NT2/D1 (cell line): ENCODE results near the gene LPAR5.

Experiments used
- SUZ12 ChIP-seq: IDR thresholded peaks from 2 replicates; pipeline ENCODE4 v1.6.1; 2011; ENCODE audit not compliant: insufficient read length, insufficient read depth; ENCODE audit errors: extremely low read depth
- YY1 ChIP-seq: IDR thresholded peaks from 2 replicates; pipeline ENCODE4 v1.6.1; 2011; ENCODE audit not compliant: insufficient read length, insufficient read depth
- ZNF274 ChIP-seq: IDR thresholded peaks from 2 replicates; pipeline ENCODE4 v1.6.1; 2011; ENCODE audit warnings: mild to moderate bottlenecking, low read depth, low read length

GRCh38 chr12:6584293-6584692, 51.5 kb downstream of the LPAR5 start:
- TF ChIP-seq YY1, result no peak
- TF ChIP-seq ZNF274, result no peak
- TF ChIP-seq SUZ12, result no peak
